RKO (cell line): ENCODE data around the gene NDUFV2.
"Not testable (repeated sequence)": the region's sequence is repeated elsewhere in the genome, so short reads cannot be mapped to it uniquely, and the experiment has no call there.

Experiments used
- DNase-seq: peaks from one replicate; pipeline ENCODE4 v3.0.0-alpha.2; 2016; ENCODE audit warnings: low spot score

NDUFV2 gene

GRCh38 chr18:9156604-9157249 is 54.2 kb downstream of the NDUFV2 start:
- no peak for DNase-seq

- DNase-seq = no peak
Measured at GRCh38 chr18:9157806-9158205, 55.3 kb downstream of the NDUFV2 start.

- no peak for DNase-seq
Measured at GRCh38 chr18:9160014-9160413, 57.5 kb downstream of the NDUFV2 start.

- DNase-seq = not testable (repeated sequence)
Measured at GRCh38 chr18:9162663-9163062, 60.2 kb downstream of the NDUFV2 start.

DNA sequence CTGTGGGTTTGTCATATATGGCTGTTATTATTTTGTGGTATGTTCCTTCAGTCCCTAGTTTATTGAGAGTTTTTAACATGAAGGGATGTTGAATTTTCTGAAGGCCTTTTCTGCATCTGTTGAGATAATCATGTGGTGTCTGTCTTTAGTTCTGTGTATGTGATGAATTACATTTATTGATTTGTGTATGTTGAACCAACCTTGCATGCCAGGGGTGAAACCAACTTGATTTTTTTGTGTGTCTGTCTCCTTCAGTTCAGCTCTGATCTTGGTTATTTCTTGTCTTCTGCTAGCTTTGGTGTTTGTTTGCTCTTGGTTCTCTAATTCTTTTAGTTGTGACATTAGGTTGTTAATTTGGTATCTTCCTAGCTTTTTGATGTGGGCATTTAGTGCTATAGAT is 61.6 kb downstream of the NDUFV2 start:
- not testable (repeated sequence) for DNase-seq

DNA sequence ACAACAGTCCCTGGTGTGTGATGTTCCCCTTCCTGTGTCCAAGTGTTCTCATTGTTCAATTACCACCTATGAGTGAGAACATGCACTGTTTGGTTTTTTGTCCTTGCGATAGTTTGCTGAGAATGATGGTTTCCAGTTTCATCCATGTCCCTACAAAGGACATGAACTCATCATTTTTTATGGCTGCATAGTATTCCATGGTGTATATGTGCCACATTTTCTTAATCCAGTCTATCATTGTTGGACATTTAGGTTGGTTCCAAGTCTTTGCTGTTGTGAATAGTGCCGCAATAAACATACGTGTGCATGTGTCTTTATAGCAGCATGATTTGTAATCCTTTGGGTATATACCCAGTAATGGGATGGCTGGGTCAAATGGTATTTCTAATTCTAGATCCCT is 63.4 kb downstream of the NDUFV2 start:
- DNase-seq = not testable (repeated sequence)

GRCh38 chr18:9169515-9169914 is 67.0 kb downstream of the NDUFV2 start:
- DNase-seq = not testable (repeated sequence)

- DNase-seq = not testable (repeated sequence)
Measured at GRCh38 chr18:9171919-9172318, 69.4 kb downstream of the NDUFV2 start.

GRCh38 chr18:9172506-9173127 is 70.1 kb downstream of the NDUFV2 start:
- no peak for DNase-seq

DNA sequence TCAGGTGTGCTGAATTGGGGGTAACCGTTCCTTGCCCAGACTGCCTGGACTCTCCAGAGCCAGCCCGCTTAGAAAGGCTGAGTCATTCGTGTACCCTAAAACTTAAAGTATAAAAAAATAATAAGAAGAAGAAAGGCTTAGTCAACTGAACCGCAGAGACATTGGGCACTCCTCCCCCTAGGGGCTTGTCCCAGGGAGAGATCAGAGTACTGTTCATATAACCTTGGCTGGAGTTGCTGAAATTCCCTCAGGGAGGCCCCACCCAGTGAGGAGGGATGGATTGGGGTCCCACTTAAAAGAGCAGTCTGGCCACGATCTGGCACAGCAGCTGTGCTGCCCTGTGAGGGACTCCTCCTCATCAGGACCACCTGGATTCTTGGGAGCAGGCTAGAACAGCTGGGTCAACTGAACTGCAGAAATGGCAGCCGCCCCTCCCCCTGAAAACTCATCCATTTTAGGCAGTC is 71.3 kb downstream of the NDUFV2 start:
- no peak for DNase-seq

DNA sequence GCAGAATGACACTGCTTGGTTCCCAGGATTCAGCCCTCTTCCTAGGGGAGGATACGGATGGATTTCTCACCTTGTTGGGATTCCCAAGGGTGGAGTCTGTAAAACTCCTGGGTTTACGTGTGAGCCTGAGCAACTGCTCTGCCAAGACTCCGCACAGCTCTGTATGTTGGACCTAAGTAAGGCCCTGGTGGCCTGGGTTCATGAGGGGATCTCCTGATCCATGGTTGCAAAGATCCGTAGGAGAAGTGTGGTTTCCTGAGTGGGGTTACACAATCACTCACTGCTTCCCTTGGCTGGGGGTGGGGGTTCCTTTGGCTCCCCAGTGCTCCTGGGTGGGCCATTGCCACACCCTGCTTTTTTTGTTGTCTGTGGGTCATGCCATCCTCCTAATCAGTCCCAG is 71.8 kb downstream of the NDUFV2 start:
- no peak for DNase-seq

- no peak for DNase-seq
Measured at GRCh38 chr18:9175115-9175514, 72.6 kb downstream of the NDUFV2 start.

GRCh38 chr18:9177031-9177430 is 74.5 kb downstream of the NDUFV2 start:
- DNase-seq = no peak

DNA sequence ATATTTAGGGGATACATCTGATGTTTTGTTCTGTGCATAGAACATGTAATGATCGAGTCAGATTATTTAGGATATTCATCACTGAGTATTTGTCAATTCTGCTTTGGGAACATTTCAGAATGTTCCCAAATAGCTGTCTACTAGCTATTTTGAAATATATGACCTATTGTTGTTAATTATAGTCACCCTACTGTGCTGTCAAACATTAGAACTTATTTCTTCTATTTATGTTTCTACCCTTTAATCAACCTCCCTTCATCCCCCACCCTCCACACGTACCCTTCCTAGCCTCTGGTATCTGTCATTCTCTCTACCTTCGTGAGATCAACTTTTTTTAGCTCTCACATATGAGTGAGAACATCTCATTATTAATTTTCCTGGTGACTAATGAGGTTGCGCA is 75.0 kb downstream of the NDUFV2 start:
- DNase-seq = no peak

DNA sequence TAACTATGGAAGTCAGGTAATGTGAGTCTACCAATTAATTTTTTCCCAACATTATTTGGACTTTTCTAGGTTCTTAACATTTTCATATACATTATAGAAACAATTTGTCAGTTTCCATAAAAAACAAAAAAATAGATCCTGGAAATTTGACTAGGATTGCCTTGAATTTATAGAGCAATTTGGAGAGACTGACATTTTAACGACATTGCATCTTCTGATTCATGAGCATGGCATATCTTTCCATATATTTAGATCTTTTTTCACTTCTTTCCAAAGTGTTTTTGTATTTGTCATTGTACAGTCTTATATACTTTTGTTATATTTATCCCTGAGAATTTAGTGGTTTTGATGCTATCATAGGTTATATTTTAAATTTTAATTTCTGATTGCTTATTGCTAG is 76.1 kb downstream of the NDUFV2 start:
- DNase-seq = no peak

- DNase-seq = no peak
Measured at GRCh38 chr18:9181275-9181674, 78.8 kb downstream of the NDUFV2 start.

DNA sequence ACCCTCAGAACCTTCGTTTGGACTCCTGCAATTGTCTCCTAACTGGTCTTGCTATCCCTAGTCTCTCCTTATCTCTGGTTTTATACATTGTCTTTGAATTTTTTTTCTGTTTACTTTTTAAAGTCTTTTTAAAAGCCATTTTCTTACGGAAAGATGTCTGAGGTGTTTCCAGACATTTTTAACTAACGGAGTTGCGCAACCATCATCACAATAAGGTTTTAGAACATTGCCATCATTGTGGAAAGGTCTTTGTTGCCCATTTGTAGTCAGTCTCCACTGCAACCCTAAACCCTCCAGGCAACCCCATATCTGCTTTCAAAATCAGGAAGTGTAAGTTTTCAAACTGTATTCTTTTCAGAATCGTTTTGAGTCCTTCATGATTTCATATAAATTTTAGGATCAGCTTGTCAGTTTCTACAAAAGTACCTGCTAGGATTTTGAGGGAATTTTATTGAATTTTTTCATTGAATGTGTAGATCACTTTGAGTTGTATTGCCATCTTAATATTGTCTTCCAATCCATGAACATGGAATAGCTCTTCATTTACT is 80.4 kb downstream of the NDUFV2 start:
- no peak for DNase-seq
